Measurements from ENCODE around the gene LRCH2. TPM values are rescaled to one million over a fixed set of nuclear protein-coding genes. Genes with fewer than 3 reads are reported as not detected.

The LRCH2 gene
- total RNA-seq, 2 donors from 2014 or later, result not detected

DNA sequence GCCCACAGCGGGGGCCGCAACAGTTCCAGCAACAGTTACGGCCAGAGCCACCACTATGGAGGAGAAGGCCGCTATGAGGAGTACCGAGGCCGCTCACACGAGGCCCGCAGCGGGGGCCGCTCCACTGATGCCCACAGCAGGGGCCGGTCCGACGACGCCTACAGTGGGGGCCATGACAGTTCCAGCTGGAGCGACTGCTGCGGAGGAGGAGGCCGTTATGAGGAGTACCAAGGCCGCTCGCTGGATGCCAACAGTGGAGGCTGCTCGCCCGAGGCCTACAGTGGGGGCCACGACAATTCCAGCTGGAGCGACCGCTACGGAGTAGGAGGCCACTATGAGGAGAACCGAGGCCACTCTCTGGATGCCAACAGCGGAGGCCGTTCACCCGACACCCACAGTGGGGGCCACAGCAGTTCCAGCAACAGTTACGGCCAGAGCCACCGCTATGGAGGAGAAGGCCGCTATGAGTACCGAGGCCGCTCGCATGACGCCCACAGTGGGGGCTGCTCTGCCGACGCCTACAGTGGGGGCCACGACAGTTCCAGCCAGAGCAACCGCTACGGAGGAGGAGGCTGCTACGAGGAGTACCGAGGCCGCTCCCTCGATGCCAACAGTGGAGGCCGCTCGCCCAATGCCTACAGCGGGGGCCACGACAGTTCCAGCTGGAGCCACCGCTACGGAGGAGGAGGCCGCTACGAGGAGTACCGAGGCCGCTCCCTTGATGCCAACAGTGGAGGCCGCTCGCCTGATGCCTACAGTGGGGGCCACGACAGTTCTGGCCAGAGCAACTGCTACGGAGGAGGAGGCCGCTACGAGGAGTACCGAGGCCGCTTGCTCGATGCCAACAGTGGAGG is 43.0 kb downstream of the LRCH2 start:
- Mint-ChIP-seq H3K4me3 (no peak overlapping the region), H3K9me3 (peaks cover 0 to 3% of the 10 kb centered on the region in 2 donors), H3K27me3 (ENCODE audit: low read depth) (no peaks in the 10 kb centered on the region), H3K27ac (no peak overlapping the region), H3K36me3 (ENCODE audit: insufficient read depth in 2 of 2) (no peaks in the 10 kb centered on the region), H3K4me1 (ENCODE audit: low read depth) (no peaks in the 10 kb centered on the region)
- no peak for ATAC-seq (replicated peaks in 1 of 2)
- no peak for DNase-seq

DNA sequence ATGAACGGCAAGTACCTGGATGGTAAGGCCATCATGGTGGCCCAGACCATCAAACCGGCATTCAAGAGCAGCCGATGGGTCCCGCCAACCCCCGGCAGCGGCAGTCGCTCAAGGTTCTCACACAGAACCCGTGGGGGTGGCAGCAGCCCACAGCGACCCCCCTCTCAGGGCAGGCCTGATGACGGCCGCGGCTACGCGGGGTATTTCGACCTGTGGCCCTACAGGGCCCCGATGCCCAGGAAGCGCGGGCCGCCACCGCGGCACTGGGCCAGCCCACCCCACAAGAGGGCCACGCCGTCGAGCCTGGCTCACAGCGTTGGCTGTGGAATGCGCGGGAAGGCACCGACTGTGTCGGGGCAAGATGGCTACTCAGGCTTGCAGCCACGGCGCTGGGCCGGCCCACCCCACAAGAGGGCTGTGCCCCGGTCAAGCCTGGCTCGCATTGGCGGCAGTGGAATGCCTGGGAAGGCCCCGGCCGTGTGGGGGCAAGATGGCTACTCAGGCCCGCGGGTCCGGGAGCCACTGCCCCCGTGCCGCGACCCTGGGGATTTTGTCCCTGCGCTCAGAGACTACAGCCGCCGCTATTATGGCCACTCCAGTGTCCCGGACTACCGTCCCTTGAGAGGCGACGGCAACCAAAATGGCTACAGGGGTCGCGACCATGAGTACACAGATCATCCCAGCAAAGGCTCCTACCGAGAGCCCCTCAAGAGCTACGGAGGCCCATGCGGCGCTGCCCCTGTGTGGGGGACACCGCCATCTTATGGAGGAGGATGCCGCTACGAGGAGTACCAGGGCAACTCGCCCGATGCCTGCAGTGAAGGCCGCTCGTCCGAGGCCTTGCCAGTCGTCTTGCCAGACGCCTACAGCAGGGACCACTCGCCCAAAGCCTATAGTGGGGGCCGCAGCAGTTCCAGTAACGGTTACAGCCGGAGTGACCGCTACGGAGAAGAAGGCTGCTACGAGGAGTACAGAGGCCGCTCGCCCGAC is 44.0 kb downstream of the LRCH2 start:
- H3K9me3 Mint-ChIP-seq, result peaks cover 0 to 3% of the 10 kb centered on the region in 2 donors
- H3K27ac Mint-ChIP-seq, result no peak overlapping the region
- H3K4me3 Mint-ChIP-seq, result no peak overlapping the region
- no peaks in the 10 kb centered on the region for H3K36me3 Mint-ChIP-seq (ENCODE audit: insufficient read depth in 2 of 2)
- DNase-seq (no peak), ATAC-seq (replicated peaks in 1 of 2) (no peak)
- H3K27me3 Mint-ChIP-seq (ENCODE audit: low read depth), result no peaks in the 10 kb centered on the region
- no peaks in the 10 kb centered on the region for H3K4me1 Mint-ChIP-seq (ENCODE audit: low read depth)

DNA sequence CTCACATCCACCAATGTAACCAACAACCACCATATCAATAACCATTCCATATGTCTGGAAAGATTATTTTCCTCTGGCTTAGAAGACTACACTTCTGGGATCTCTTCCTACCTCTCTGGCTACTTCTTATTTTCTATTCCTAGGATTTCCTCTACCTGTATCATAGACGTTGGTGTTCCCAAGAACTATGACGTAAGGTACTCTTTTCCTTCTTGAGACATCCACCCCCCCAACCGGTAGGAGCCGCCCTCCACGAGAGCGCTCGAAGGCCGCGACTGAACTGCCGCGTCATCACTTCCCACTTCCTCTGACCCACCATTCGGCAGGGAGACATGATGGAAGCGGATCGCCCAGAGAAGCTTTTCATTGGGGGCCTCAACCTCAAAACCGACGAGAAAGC is 44.8 kb downstream of the LRCH2 start, which contains the start of gene RBMXL3:
RBMXL3 (plus strand) TSS at position 301 of the 400 bp plus-strand sequence; CDS start at position 333, 32 bp downstream.
- Mint-ChIP-seq H3K27ac (no peak within 1 kb of the TSS), H3K9me3 (peaks cover 0 to 3% of the 10 kb centered on the region in 2 donors), H3K4me3 (no peak within 1 kb of the TSS), H3K27me3 (ENCODE audit: low read depth) (no peaks in the 10 kb centered on the region), H3K4me1 (ENCODE audit: low read depth) (no peaks in the 10 kb centered on the region), H3K36me3 (ENCODE audit: insufficient read depth in 2 of 2) (no peaks in the 10 kb centered on the region)
- DNase-seq (no peak), ATAC-seq (replicated peaks in 1 of 2) (no peak)

DNA sequence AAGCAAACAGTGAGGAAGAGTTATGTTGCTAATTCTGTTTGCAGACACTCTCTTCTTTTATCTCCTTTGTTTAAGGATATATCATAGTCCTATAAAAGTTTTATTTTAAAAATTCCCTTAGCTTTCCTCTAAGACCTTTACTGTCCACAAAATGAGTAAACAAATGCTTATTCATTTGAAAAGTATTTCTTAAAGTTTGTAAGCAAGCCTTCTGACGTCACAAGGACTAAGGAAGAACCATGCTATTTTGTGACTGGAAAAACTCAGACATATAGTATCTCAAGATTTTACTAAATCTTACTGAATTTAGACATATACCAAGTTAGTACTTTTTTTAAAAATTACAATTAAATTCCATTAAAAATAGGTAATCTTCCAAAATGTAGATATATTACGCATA is 49.9 kb downstream of the LRCH2 start:
- no peak overlapping the region for H3K4me3 Mint-ChIP-seq

DNA sequence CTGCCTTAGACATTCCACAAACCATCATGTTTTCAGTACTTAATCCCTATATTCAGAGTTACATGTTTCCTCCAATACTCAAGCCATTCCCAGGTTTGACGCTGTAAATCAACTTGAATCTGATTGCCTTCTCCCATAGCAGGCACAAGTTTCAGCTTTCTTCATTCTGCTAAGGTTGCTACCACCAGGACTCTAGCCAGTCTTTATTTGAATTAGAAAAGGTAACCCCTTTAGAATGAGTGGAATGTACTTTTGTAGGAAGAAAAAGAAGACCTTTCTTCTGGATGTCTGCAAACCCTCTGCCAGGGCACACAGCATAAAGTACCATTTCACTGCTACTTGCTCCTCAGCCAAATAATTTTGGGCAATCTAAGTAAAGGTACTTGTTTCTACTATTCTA is 55.4 kb downstream of the LRCH2 start:
- Mint-ChIP-seq H3K36me3 (ENCODE audit: insufficient read depth in 2 of 2) (no peaks in the 10 kb centered on the region), H3K4me1 (ENCODE audit: low read depth) (no peaks in the 10 kb centered on the region), H3K27me3 (ENCODE audit: low read depth) (peaks cover 16% of the 10 kb centered on the region), H3K4me3 (no peak overlapping the region), H3K9me3 (peaks cover 0 to 2% of the 10 kb centered on the region in 2 donors), H3K27ac (no peak overlapping the region)
- ATAC-seq (replicated peaks in 1 of 2), result no peak
- no peak for DNase-seq

More for the DNA sequence above, 49.9 kb downstream of the LRCH2 start:
- Mint-ChIP-seq H3K27me3 (ENCODE audit: low read depth) (no peaks in the 10 kb centered on the region), H3K27ac (no peak overlapping the region), H3K9me3 (peaks cover 0 to 2% of the 10 kb centered on the region in 2 donors), H3K4me1 (ENCODE audit: low read depth) (no peaks in the 10 kb centered on the region), H3K36me3 (ENCODE audit: insufficient read depth in 2 of 2) (no peaks in the 10 kb centered on the region)
- DNase-seq (no peak), ATAC-seq (replicated peaks in 1 of 2) (no peak)

DNA sequence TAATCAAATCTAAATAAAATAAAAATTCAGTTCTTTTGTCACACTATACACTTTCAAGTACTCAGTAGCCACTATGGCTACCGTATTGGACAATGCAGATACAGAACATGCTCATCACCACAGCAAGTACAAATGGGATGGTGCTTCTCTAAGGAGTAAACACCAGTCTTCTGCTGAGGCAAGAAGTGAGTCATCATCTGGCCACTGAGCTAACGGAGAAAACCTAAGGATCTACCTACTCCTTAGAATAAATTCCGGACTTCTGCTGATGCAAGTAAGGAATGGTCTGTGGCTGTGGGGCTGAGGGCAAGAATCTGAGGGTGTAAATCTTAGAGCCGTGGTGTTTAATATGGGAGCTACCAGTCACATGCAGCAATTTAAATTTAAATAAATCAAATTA is 56.0 kb downstream of the LRCH2 start:
- no peak for DNase-seq
- H3K9me3 Mint-ChIP-seq, result peaks cover 0 to 2% of the 10 kb centered on the region in 2 donors
- H3K4me3 Mint-ChIP-seq, result no peak overlapping the region
- H3K27me3 Mint-ChIP-seq (ENCODE audit: low read depth), result peaks cover 22% of the 10 kb centered on the region
- H3K27ac Mint-ChIP-seq, result no peak overlapping the region
- H3K4me1 Mint-ChIP-seq (ENCODE audit: low read depth), result no peaks in the 10 kb centered on the region
- no peak for ATAC-seq (replicated peaks in 1 of 2)
- H3K36me3 Mint-ChIP-seq (ENCODE audit: insufficient read depth in 2 of 2), result no peaks in the 10 kb centered on the region

DNA sequence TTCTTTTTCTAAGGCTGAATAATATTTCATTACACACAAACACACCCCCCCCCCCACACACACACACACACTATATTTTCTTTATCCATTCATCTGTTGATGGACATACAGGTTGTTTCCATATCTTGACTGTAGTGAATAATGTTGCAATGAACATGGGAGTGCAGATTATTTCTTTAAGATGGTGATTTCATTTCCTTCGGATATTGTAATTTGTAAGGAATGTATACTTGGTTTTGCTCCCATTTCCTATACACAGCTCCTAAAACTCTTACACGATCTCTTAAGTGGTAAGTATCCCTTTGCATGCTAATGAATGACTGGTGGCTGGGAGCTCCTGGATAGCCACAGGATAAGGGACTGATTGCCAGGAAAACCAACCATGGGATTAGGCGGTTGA is 59.3 kb downstream of the LRCH2 start:
- DNase-seq (no peak), ATAC-seq (replicated peaks in 1 of 2) (no peak)
- Mint-ChIP-seq H3K9me3 (peaks cover 0 to 2% of the 10 kb centered on the region in 2 donors), H3K27me3 (ENCODE audit: low read depth) (peaks cover 22% of the 10 kb centered on the region), H3K4me1 (ENCODE audit: low read depth) (no peaks in the 10 kb centered on the region), H3K27ac (no peak overlapping the region), H3K36me3 (ENCODE audit: insufficient read depth in 2 of 2) (no peaks in the 10 kb centered on the region), H3K4me3 (no peak overlapping the region)

DNA sequence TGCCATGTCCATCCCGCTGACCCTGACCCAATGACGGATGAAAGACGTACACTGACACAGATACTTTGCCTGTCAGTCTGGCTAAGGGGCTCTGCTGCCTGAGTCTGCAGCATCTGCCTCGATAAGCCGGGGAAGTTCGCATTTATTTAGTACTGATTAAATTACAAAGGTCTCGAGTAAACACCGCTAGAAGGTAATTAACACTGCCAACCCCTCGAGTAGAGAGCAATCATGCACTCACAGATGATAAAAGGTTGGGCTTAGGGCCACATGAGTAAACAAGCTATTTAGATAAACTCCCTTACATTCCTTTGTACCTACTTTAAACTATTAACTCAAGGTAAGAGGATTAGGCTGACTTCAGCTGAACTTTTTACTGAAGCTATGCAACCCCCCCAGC is 60.7 kb downstream of the LRCH2 start:
- DNase-seq (no peak), ATAC-seq (replicated peaks in 1 of 2) (no peak)
- H3K27me3 Mint-ChIP-seq (ENCODE audit: low read depth), result peaks cover 22% of the 10 kb centered on the region
- H3K36me3 Mint-ChIP-seq (ENCODE audit: insufficient read depth in 2 of 2), result no peaks in the 10 kb centered on the region
- H3K9me3 Mint-ChIP-seq, result peaks cover 0 to 2% of the 10 kb centered on the region in 2 donors
- H3K4me3 Mint-ChIP-seq, result no peak overlapping the region
- H3K27ac Mint-ChIP-seq, result no peak overlapping the region
- no peaks in the 10 kb centered on the region for H3K4me1 Mint-ChIP-seq (ENCODE audit: low read depth)

DNA sequence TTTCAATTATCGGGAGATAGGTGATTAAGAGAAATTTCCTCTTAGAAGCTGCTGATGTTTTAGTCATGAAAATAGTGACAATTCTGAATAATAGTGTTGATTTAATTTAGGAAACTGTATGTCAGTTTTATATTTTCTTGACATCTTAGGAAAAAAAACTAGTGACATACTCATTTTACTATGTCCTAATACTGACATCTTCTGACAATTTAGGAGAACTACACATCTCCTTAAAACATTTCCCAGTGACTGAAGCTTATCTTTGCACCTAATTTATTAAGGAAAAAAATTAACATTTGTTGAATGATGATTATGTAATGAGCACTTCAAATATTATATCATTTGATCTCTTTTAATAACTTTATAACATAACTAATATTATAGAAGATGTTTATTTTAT is 86.7 kb downstream of the LRCH2 start:
- ATAC-seq (replicated peaks in 1 of 2), result no peak
- Mint-ChIP-seq H3K27ac (no peak overlapping the region), H3K4me1 (ENCODE audit: low read depth) (no peaks in the 10 kb centered on the region), H3K36me3 (ENCODE audit: insufficient read depth in 2 of 2) (peaks cover 0 to under 1% of the 10 kb centered on the region in 2 donors), H3K9me3 (peaks cover 0 to 5% of the 10 kb centered on the region in 2 donors), H3K4me3 (no peak overlapping the region), H3K27me3 (ENCODE audit: low read depth) (peaks cover 10% of the 10 kb centered on the region)
- DNase-seq, result no peak

DNA sequence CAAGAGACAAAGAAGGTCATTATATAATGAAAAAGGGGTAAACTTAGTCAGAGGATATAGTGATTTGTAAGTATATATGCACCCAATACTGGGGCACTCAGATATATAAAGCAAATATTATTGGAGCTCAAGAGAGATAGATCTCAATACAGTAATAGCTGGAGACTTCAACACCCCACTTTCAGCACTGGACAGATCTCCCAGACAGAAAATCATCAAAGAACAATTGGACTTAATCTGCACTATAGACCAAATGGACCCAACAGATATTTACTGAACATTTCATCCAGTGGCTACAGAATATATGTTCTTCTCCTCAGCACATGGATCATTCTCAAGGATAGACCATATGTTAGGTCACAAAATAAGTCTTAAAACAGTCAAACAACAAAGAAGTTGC is 91.8 kb downstream of the LRCH2 start:
- H3K4me1 Mint-ChIP-seq (ENCODE audit: low read depth), result no peaks in the 10 kb centered on the region
- DNase-seq (no peak), ATAC-seq (replicated peaks in 1 of 2) (no peak)
- no peak overlapping the region for H3K4me3 Mint-ChIP-seq
- H3K27ac Mint-ChIP-seq, result no peak overlapping the region
- peaks cover 1 to 2% of the 10 kb centered on the region in 2 donors for H3K36me3 Mint-ChIP-seq (ENCODE audit: insufficient read depth in 2 of 2)
- peaks cover 10% of the 10 kb centered on the region for H3K27me3 Mint-ChIP-seq (ENCODE audit: low read depth)
- H3K9me3 Mint-ChIP-seq, result peaks cover 0 to 5% of the 10 kb centered on the region in 2 donors

DNA sequence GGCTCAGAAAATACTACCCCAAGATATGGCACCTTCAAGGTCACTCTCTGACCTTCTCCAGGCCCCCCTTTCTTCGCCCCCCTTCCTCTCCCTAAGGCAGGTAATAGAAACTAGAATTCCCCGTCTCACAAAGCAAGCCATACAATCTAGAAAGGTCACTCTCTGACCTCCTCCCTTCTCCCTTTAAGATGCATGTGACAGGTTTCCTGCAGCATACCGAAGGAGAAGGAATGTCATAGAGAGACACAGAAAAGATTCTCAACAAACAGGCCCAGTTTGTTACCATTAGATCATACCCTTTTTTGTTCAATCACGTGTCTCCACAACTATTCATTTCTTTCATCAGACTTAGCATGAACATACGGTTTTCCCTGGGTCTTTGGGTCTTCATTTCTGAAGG is 95.9 kb downstream of the LRCH2 start:
- no peaks in the 10 kb centered on the region for H3K27me3 Mint-ChIP-seq (ENCODE audit: low read depth)
- DNase-seq, result no peak
- no peak overlapping the region for H3K27ac Mint-ChIP-seq
- peaks cover 1 to 2% of the 10 kb centered on the region in 2 donors for H3K36me3 Mint-ChIP-seq (ENCODE audit: insufficient read depth in 2 of 2)
- H3K9me3 Mint-ChIP-seq, result peaks cover 0 to 1% of the 10 kb centered on the region in 2 donors
- no peak for ATAC-seq (replicated peaks in 1 of 2)
- H3K4me3 Mint-ChIP-seq, result no peak overlapping the region
- no peaks in the 10 kb centered on the region for H3K4me1 Mint-ChIP-seq (ENCODE audit: low read depth)

DNA sequence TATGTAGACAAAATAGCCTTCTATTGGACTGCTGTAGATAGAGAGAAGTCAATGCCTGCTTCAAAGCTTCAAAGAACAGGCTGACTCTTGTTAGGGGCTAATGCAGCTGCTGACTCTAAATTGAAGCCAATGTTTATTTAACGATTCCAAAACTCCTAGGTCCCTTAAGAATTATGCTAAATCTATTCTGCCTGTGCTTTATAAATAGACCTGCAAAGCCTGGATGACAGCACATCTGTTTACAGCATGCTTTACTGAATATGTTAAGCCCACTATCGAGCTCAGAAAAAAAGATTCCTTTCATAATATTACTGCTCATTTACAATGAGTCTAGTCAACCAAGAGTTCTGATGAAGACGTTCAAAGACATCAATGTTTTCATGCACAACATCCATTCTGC is 99.5 kb downstream of the LRCH2 start:
- DNase-seq (no peak), ATAC-seq (replicated peaks in 1 of 2) (no peak)
- H3K4me1 Mint-ChIP-seq (ENCODE audit: low read depth), result no peaks in the 10 kb centered on the region
- no peaks in the 10 kb centered on the region for H3K36me3 Mint-ChIP-seq (ENCODE audit: insufficient read depth in 2 of 2)
- no peaks in the 10 kb centered on the region for H3K27me3 Mint-ChIP-seq (ENCODE audit: low read depth)
- H3K4me3 Mint-ChIP-seq, result no peak overlapping the region
- H3K27ac Mint-ChIP-seq, result no peak overlapping the region
- no peaks in the 10 kb centered on the region for H3K9me3 Mint-ChIP-seq

DNA sequence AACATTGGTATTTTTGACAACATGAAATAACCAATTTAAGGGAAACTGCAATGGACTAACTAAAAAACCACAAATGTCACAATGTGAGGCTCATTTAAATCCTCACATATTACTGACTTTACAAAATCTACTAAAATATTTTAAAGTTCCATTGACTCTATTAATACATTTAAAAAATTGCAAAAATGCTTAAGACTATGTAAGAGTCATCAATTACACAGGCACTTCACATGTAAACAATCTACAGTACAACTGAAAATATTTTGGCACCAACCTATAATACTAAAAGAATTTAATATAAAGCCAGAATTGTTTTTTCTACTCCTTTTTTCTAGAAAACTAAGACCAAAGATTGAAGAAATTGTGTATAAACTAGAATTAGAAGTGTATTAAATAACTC is 121.5 kb downstream of the LRCH2 start:
- ATAC-seq (replicated peaks in 1 of 2) (no peak), DNase-seq (no peak)
- H3K36me3 Mint-ChIP-seq (ENCODE audit: insufficient read depth in 2 of 2), result no peaks in the 10 kb centered on the region
- H3K4me1 Mint-ChIP-seq (ENCODE audit: low read depth), result no peaks in the 10 kb centered on the region
- peaks cover 0 to 7% of the 10 kb centered on the region in 2 donors for H3K9me3 Mint-ChIP-seq
- no peak overlapping the region for H3K27ac Mint-ChIP-seq
- H3K4me3 Mint-ChIP-seq, result no peak overlapping the region
- H3K27me3 Mint-ChIP-seq (ENCODE audit: low read depth), result peaks cover 10% of the 10 kb centered on the region
